Keratinocyte (primary cell): Measurements from ENCODE around the gene ORM1.

Experiments
- EZH2 ChIP-seq: IDR thresholded peaks from one replicate; pipeline ENCODE4 v1.6.1; 2012; ENCODE audit warnings: inconsistent platforms, mild to moderate bottlenecking, low read length, moderate library complexity
- TF ChIP-seq, protein P1 (sequence below), 3 experiments: IDR thresholded peaks in 1 of 3; conservative IDR thresholded peaks in 1 of 3; optimal IDR thresholded peaks in 1 of 3; 2 replicates in 2 of 3; 3 replicates in 1 of 3; pipeline versions ENCODE3 to v1.5.1; 2011; ENCODE audit warnings: low read length in 3 of 3, mild to moderate bottlenecking in 3 of 3, moderate library complexity in 2 of 3, control low read depth in 1 of 3, inconsistent platforms in 1 of 3; ENCODE audit not compliant: insufficient read depth in 2 of 3; ENCODE audit errors: extremely low read depth in 1 of 3

DNA sequence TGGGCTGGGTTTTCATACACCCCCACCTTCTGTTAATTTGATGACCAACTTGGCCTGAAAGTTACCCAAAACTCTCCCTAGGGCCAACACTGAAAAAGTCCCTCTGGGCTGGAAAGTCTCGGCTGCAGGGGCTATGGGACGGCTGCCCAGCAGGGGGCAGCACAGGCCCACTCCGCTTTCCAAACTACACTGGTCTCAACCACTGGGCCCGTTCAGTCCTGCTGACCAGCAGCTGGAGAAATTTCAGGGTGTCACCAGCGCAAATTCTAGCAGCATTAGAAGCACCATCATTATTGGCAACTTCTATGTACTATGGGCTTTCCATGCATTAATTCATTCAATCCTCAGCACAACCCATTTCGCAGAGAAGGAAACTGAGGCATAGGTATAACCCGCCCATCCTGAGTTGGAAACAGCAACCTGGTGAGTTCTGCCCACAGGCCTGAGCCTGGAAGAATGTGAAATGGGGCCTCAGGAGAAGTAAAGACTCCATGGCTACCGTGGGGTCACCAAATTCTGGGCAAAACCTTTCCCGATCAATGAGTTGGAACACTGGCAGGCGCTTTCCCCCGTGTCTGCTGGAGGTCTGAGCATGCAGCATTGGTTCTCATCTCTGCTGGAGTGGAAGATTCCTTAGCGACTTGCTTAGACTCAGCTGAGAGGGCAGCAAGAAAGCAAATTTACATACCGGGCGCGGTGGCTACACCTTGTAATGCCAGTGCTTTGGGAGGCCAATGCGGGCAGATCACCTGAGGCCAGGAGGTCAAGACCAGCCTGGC, 16.4 kb downstream of the ORM1 start:
- TF ChIP-seq, protein P1, sequence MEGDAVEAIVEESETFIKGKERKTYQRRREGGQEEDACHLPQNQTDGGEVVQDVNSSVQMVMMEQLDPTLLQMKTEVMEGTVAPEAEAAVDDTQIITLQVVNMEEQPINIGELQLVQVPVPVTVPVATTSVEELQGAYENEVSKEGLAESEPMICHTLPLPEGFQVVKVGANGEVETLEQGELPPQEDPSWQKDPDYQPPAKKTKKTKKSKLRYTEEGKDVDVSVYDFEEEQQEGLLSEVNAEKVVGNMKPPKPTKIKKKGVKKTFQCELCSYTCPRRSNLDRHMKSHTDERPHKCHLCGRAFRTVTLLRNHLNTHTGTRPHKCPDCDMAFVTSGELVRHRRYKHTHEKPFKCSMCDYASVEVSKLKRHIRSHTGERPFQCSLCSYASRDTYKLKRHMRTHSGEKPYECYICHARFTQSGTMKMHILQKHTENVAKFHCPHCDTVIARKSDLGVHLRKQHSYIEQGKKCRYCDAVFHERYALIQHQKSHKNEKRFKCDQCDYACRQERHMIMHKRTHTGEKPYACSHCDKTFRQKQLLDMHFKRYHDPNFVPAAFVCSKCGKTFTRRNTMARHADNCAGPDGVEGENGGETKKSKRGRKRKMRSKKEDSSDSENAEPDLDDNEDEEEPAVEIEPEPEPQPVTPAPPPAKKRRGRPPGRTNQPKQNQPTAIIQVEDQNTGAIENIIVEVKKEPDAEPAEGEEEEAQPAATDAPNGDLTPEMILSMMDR (optimal IDR thresholded peaks at IDR 0.05 in 1 of 3, IDR thresholded peaks at IDR 0.05 in 1 of 3, conservative IDR thresholded peaks at IDR 0.05 in 1 of 3; ENCODE audit: extremely low read depth in 1 of 3, insufficient read depth in 2 of 3, low read length in 3 of 3), result peak; percentile 87 to 91 (median 90)
- no peak for TF ChIP-seq EZH2
